Liver (tissue), 9 donors: ENCODE measurements around the gene PODNL1. TPM values are rescaled to one million over a fixed set of nuclear protein-coding genes. Genes with fewer than 3 reads are reported as not detected.
A peak's percentile ranks its signal among the peaks of the same experiment; 100 is the strongest.

Experiments
- DNase-seq: peaks from one replicate; pipeline ENCODE4 v3.0.0-alpha.2; 2017; ENCODE audit warnings: low spot score
- H3K27ac ChIP-seq, 2 donors: one replicate each; pipeline ENCODE4 v1.7.0; 2013; ENCODE audit warnings: inconsistent platforms in 2 of 2, low read length in 2 of 2, control low read depth in 1 of 2, low read depth in 1 of 2, mild to moderate bottlenecking in 1 of 2
- H3K27me3 ChIP-seq, 4 donors: one replicate each; pipeline versions ENCODE4 v1.6.1 to v1.7.0; 2013; ENCODE audit warnings: low read length in 3 of 4, inconsistent platforms in 1 of 4, mild to moderate bottlenecking in 1 of 4, moderate library complexity in 1 of 4; ENCODE audit not compliant: control insufficient read depth in 4 of 4, insufficient read depth in 4 of 4
- H3K36me3 ChIP-seq, 4 donors: one replicate each; pipeline versions ENCODE4 v1.6.1 to v1.7.0; 2013; ENCODE audit warnings: low read length in 3 of 4, mild to moderate bottlenecking in 3 of 4, low read depth in 1 of 4, moderate library complexity in 1 of 4; ENCODE audit not compliant: control insufficient read depth in 4 of 4, insufficient read depth in 3 of 4
- H3K4me1 ChIP-seq, 4 donors: one replicate each; pipeline versions ENCODE4 v1.6.1 to v1.7.0; 2013; ENCODE audit warnings: low read length in 3 of 4, mild to moderate bottlenecking in 3 of 4, moderate library complexity in 1 of 4; ENCODE audit not compliant: control insufficient read depth in 4 of 4, insufficient read depth in 4 of 4
- H3K4me3 ChIP-seq, 3 donors: one replicate each; pipeline versions ENCODE4 v1.6.1 to v1.7.0; 2013; ENCODE audit warnings: low read length in 3 of 3, control low read depth in 1 of 3, low read depth in 1 of 3, mild to moderate bottlenecking in 1 of 3
- H3K9ac ChIP-seq, 2 donors: one replicate each; pipeline ENCODE4 v1.7.0; 2013; ENCODE audit warnings: low read length in 2 of 2, mild to moderate bottlenecking in 2 of 2, moderate library complexity in 2 of 2, control low read depth in 1 of 2, low read depth in 1 of 2
- H3K9me3 ChIP-seq, 4 donors: one replicate each; pipeline versions ENCODE4 v1.6.1 to v1.7.0; 2013; ENCODE audit warnings: low read length in 3 of 4; ENCODE audit not compliant: control insufficient read depth in 4 of 4
- ATF3 ChIP-seq: IDR thresholded peaks from 2 replicates; pipeline ENCODE4 v1.6.1; 2016; ENCODE audit warnings: antibody characterized with exemption
- EGR1 ChIP-seq, 2 donors: IDR thresholded peaks; 2 replicates each; pipeline ENCODE4 v1.6.1; 2016 to 2018; ENCODE audit warnings: antibody characterized with exemption in 2 of 2, low read depth in 2 of 2
- FOXA2 ChIP-seq: IDR thresholded peaks from 2 replicates; pipeline ENCODE4 v1.6.1; 2016; ENCODE audit warnings: antibody characterized with exemption
- GABPA ChIP-seq, 2 donors: IDR thresholded peaks in 1 of 2; conservative IDR thresholded peaks in 1 of 2; 2 replicates each; pipeline ENCODE4 v1.6.1; 2016; ENCODE audit warnings: antibody characterized with exemption in 2 of 2, mild to moderate bottlenecking in 1 of 2, moderate library complexity in 1 of 2
- HNF4A ChIP-seq, 2 donors: conservative IDR thresholded peaks; 2 replicates each; pipeline ENCODE4 v1.6.1; 2016; ENCODE audit warnings: antibody characterized with exemption in 2 of 2, mild to moderate bottlenecking in 2 of 2
- HNF4G ChIP-seq: IDR thresholded peaks from 2 replicates; pipeline ENCODE4 v1.6.1; 2016; ENCODE audit warnings: antibody characterized with exemption
- JUND ChIP-seq, 2 donors: IDR thresholded peaks; 2 replicates each; pipeline ENCODE4 v1.6.1; 2016; ENCODE audit warnings: antibody characterized with exemption in 2 of 2
- NR2F2 ChIP-seq: IDR thresholded peaks from 2 replicates; pipeline ENCODE4 v1.6.1; 2016; ENCODE audit warnings: antibody characterized with exemption
- RAD21 ChIP-seq, 2 donors: IDR thresholded peaks; 2 replicates each; pipeline ENCODE4 v1.6.1; 2016; ENCODE audit warnings: antibody characterized with exemption in 2 of 2, mild to moderate bottlenecking in 2 of 2
- RXRA ChIP-seq, 2 donors: IDR thresholded peaks; 2 replicates each; pipeline ENCODE4 v1.6.1; 2017 to 2018; ENCODE audit warnings: antibody characterized with exemption in 2 of 2, mild to moderate bottlenecking in 1 of 2
- SP1 ChIP-seq: IDR thresholded peaks from 2 replicates; pipeline ENCODE4 v1.6.1; 2018; ENCODE audit warnings: antibody characterized with exemption, mild to moderate bottlenecking
- TAF1 ChIP-seq: conservative IDR thresholded peaks from 2 replicates; pipeline ENCODE4 v1.6.1; 2016; ENCODE audit warnings: antibody characterized with exemption, mild to moderate bottlenecking
- YY1 ChIP-seq: IDR thresholded peaks from 2 replicates; pipeline ENCODE4 v1.6.1; 2016; ENCODE audit warnings: antibody characterized with exemption, mild to moderate bottlenecking
- WGBS: extraction: QIAGEN DNeasy Blood & Tissue Kit; methylation state at CpG from one replicate; pipeline ENCODE4 v1.1.7; 2013; 5-methylcytosine and 5-hydroxymethylcytosine counted together
- polyA plus RNA-seq, 2 donors: library from polyadenylated mRNA; stranded (reverse) in 1 of 2; unstranded in 1 of 2; fragments of 200-250 nt in 1 of 2; fragments of >200 nt in 1 of 2; fragmentation: Nextera tagmentation in 1 of 2; extraction: Ambion mirVana in 1 of 2; gene quantifications; one replicate each; pipeline versions ENCODE4 v1.2.1 to v1.2.3, GENCODE V29; 2013 to 2015
- total RNA-seq, 2 donors: library from RNA; depleted of rRNA; stranded (reverse); fragments of >200 nt; gene quantifications; one replicate each; pipeline ENCODE4 v1.2.3, GENCODE V29; 2014
- TF ChIP-seq, protein P1 (sequence below): IDR thresholded peaks from 2 replicates; pipeline ENCODE4 v1.6.1; 2016; ENCODE audit warnings: antibody characterized with exemption
- TF ChIP-seq, protein P2 (sequence below): IDR thresholded peaks from 2 replicates; pipeline ENCODE4 v1.6.1; 2016; ENCODE audit warnings: antibody characterized with exemption, mild to moderate bottlenecking
- donor health status: healthy.
- donor health status: healthy.
- donor health status: healthy.
- donor health status: healthy.
- donor health status: healthy.

Gene PODNL1
- total and polyA plus RNA-seq, 4 donors = 0.30 TPM; not detected in 3

DNA sequence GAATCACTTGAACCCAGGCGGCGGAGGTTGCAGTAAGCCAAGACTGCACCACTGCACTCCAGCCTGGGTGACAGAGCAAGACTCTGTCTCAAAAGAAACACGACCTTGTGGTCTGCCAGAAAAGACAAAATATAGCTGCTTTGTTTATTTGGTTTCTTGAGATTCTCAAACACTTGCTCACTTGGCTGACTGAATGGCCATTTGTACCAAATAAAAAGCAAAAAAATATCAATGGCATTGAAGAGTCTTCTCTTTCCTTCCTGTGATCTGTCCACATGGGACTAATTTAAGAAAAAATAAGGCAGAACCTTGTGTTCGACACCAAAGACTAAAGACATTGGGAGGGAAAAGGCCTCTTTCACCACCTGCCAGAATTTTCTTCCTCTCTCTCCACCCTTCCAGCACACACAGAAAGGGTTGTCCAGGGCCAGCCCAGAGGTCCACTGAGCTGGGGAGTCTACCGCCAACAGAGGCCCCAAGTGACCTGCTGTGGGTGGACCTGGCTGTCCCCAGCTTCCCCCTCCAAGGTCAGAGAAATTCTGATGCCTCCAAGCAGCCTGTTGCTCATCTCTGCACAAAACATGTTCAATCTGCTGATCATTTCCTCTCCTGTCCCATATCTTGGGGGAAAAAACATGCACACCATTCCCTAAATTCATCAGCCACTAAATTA lies 38.2 kb downstream of the PODNL1 start:
- H3K9me3 ChIP-seq = no peaks in the 10 kb centered on the region
- no peak overlapping the region for H3K9ac ChIP-seq
- 84% methylated on average over 5 of the region's 5 CpGs for WGBS
- peaks cover 0 to 7% (median 2%) of the 10 kb centered on the region in 4 donors for H3K4me1 ChIP-seq
- H3K27ac ChIP-seq = no peak overlapping the region
- no peaks in the 10 kb centered on the region for H3K27me3 ChIP-seq
- no peaks in the 10 kb centered on the region for H3K36me3 ChIP-seq
- no peak for DNase-seq
- no peak for TF ChIP-seq ATF3
- no peak for TF ChIP-seq HNF4A (conservative IDR thresholded peaks at IDR 0.05)
- TF ChIP-seq GABPA (IDR thresholded peaks at IDR 0.05 in 1 of 2, conservative IDR thresholded peaks at IDR 0.05 in 1 of 2) = no peak
- no peak for TF ChIP-seq HNF4G
- TF ChIP-seq FOXA2 = no peak
- TF ChIP-seq EGR1 (IDR thresholded peaks at IDR 0.05; ENCODE audit: low read depth in 2 of 2) = no peak
- TF ChIP-seq TAF1 = no peak
- TF ChIP-seq, protein P1, sequence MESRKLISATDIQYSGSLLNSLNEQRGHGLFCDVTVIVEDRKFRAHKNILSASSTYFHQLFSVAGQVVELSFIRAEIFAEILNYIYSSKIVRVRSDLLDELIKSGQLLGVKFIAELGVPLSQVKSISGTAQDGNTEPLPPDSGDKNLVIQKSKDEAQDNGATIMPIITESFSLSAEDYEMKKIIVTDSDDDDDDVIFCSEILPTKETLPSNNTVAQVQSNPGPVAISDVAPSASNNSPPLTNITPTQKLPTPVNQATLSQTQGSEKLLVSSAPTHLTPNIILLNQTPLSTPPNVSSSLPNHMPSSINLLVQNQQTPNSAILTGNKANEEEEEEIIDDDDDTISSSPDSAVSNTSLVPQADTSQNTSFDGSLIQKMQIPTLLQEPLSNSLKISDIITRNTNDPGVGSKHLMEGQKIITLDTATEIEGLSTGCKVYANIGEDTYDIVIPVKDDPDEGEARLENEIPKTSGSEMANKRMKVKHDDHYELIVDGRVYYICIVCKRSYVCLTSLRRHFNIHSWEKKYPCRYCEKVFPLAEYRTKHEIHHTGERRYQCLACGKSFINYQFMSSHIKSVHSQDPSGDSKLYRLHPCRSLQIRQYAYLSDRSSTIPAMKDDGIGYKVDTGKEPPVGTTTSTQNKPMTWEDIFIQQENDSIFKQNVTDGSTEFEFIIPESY = no peak
- no peak for TF ChIP-seq YY1
- TF ChIP-seq, protein P2, sequence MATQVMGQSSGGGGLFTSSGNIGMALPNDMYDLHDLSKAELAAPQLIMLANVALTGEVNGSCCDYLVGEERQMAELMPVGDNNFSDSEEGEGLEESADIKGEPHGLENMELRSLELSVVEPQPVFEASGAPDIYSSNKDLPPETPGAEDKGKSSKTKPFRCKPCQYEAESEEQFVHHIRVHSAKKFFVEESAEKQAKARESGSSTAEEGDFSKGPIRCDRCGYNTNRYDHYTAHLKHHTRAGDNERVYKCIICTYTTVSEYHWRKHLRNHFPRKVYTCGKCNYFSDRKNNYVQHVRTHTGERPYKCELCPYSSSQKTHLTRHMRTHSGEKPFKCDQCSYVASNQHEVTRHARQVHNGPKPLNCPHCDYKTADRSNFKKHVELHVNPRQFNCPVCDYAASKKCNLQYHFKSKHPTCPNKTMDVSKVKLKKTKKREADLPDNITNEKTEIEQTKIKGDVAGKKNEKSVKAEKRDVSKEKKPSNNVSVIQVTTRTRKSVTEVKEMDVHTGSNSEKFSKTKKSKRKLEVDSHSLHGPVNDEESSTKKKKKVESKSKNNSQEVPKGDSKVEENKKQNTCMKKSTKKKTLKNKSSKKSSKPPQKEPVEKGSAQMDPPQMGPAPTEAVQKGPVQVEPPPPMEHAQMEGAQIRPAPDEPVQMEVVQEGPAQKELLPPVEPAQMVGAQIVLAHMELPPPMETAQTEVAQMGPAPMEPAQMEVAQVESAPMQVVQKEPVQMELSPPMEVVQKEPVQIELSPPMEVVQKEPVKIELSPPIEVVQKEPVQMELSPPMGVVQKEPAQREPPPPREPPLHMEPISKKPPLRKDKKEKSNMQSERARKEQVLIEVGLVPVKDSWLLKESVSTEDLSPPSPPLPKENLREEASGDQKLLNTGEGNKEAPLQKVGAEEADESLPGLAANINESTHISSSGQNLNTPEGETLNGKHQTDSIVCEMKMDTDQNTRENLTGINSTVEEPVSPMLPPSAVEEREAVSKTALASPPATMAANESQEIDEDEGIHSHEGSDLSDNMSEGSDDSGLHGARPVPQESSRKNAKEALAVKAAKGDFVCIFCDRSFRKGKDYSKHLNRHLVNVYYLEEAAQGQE = no peak
- no peak for TF ChIP-seq RAD21 (IDR thresholded peaks at IDR 0.05)
- TF ChIP-seq SP1 = no peak
- TF ChIP-seq JUND (IDR thresholded peaks at IDR 0.05) = no peak
- no peak overlapping the region for H3K4me3 ChIP-seq

DNA sequence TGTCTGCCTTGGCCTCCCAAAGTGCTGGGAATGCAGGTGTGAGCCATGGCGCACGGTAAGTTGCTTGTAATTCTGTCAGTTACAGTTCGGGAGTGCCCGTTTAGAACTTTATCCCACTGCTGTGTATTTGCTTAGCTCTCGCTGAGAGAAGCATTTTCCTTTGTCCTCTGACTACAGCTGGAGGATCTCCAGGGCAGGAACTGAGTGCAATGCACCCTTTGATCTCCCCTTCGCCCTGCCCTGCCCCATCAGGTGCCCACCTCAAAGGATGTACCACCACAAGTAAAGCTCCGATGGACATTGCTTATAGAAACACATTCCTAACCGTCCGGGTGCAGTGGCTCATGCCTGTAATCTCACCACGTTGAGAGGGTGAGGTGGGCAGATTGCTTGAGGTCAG lies 38.8 kb downstream of the PODNL1 start:
- Histone ChIP-seq H3K36me3 (no peaks in the 10 kb centered on the region), H3K27ac (no peak overlapping the region), H3K9ac (no peak overlapping the region), H3K4me3 (no peak overlapping the region), H3K27me3 (no peaks in the 10 kb centered on the region), H3K4me1 (peaks cover 0 to 7% (median 2%) of the 10 kb centered on the region in 4 donors), H3K9me3 (no peaks in the 10 kb centered on the region)
- 42% methylated on average over 10 of the region's 10 CpGs for WGBS
- DNase-seq = no peak
- TF ChIP-seq HNF4A (conservative IDR thresholded peaks at IDR 0.05) (peak in 1 of 2 donors; percentile 37), ATF3 (no peak), RXRA (IDR thresholded peaks at IDR 0.05) (peak; percentile 21 to 50), SP1 (peak; percentile 76), NR2F2 (no peak)
- TF ChIP-seq, protein P1 = no peak
